GM12874 (cell line): ENCODE measurements around the gene PDZD2.

Experiments used
- CTCF ChIP-seq: IDR thresholded peaks from 2 replicates; pipeline ENCODE4 v1.5.1; 2011; ENCODE audit warnings: low read depth, mild to moderate bottlenecking, control low read depth, low read length, moderate library complexity; ENCODE audit not compliant: insufficient read depth

The PDZD2 gene

GRCh38 chr5:31832966-31833365, 194.0 kb downstream of the PDZD2 start:
- TF ChIP-seq CTCF: no peak

GRCh38 chr5:31833710-31834109, 194.8 kb downstream of the PDZD2 start:
- no peak for TF ChIP-seq CTCF

- no peak for TF ChIP-seq CTCF
These were observed 205.9 kb downstream of the PDZD2 start for GRCh38 chr5:31844622-31845345.

- no peak for TF ChIP-seq CTCF
These were observed 206.4 kb downstream of the PDZD2 start for GRCh38 chr5:31845361-31845760.

- no peak for TF ChIP-seq CTCF
These were observed 208.0 kb downstream of the PDZD2 start for GRCh38 chr5:31846934-31847333.

GRCh38 chr5:31847354-31847753, 208.4 kb downstream of the PDZD2 start:
- TF ChIP-seq CTCF: no peak

GRCh38 chr5:31850981-31851689, 212.2 kb downstream of the PDZD2 start:
- TF ChIP-seq CTCF: no peak
